ENCODE results near the gene POLD2.

POLD2 gene

DNA sequence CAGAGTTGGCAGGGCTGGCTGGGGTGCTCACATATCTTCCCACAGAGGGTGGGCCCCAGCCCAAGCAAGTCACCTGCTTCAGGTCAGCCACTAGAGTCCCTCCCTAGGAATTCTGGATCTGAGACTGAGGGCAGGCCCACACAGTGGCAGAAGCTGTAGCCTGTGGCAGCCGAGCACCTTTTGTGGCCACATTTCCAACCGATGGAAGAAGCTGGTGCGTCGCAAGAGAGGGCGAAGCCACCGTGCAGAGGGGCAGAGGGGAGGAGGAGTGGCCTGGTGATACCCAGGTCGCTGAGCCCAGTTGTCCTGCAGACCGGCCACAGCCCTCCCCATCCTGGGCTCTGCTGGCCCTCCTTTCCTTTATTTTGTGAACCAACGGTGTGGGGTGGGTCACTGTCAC lies 46.3 kb downstream of the POLD2 start:
- TF ChIP-seq, protein P1, sequence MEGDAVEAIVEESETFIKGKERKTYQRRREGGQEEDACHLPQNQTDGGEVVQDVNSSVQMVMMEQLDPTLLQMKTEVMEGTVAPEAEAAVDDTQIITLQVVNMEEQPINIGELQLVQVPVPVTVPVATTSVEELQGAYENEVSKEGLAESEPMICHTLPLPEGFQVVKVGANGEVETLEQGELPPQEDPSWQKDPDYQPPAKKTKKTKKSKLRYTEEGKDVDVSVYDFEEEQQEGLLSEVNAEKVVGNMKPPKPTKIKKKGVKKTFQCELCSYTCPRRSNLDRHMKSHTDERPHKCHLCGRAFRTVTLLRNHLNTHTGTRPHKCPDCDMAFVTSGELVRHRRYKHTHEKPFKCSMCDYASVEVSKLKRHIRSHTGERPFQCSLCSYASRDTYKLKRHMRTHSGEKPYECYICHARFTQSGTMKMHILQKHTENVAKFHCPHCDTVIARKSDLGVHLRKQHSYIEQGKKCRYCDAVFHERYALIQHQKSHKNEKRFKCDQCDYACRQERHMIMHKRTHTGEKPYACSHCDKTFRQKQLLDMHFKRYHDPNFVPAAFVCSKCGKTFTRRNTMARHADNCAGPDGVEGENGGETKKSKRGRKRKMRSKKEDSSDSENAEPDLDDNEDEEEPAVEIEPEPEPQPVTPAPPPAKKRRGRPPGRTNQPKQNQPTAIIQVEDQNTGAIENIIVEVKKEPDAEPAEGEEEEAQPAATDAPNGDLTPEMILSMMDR (conservative IDR thresholded peaks at IDR 0.05), result no peak
- no peak overlapping the region for H3K27ac ChIP-seq

DNA sequence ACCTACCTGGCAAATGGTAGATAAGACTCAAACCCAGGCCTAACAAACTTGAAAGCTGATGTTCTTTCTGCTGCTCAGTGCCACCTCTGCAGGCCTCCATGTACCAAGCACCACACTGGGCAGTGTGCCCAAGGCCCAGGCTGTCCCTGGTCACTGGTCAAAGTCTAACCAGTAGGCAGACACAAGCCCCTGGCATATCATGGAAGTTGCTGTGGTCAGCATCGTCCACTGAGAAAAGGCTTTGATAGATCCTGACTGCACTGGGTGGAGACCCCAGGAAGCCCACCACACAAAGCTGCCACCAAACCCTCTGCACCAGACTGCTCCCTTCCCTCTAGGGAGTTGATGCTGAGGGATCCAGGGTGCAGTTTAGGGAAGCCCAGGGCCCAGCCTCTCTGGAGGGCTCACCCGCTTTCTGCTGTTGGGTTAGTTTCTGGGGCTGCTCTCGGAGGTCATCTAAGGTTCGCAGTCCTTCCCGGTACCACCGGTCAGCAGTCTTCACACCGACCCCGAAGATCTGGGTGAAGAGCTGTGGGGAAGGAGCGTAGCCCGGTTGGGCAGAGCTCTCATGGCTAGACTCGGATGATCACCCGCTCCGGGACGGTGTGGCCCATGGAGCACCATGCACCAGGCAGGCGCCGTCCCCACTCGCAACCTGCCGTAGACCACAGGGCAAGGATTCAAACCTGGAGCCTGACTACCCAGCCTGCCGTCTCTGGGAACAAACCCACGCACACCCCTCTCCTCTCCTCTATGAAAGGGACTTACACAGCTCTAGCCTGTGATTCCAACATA lies 47.0 kb downstream of the POLD2 start:
- no peak for TF ChIP-seq ZFX (IDR thresholded peaks at IDR 0.05)
- TF ChIP-seq, protein P1 (conservative IDR thresholded peaks at IDR 0.05), result no peak
- no peak overlapping the region for H3K27ac ChIP-seq

DNA sequence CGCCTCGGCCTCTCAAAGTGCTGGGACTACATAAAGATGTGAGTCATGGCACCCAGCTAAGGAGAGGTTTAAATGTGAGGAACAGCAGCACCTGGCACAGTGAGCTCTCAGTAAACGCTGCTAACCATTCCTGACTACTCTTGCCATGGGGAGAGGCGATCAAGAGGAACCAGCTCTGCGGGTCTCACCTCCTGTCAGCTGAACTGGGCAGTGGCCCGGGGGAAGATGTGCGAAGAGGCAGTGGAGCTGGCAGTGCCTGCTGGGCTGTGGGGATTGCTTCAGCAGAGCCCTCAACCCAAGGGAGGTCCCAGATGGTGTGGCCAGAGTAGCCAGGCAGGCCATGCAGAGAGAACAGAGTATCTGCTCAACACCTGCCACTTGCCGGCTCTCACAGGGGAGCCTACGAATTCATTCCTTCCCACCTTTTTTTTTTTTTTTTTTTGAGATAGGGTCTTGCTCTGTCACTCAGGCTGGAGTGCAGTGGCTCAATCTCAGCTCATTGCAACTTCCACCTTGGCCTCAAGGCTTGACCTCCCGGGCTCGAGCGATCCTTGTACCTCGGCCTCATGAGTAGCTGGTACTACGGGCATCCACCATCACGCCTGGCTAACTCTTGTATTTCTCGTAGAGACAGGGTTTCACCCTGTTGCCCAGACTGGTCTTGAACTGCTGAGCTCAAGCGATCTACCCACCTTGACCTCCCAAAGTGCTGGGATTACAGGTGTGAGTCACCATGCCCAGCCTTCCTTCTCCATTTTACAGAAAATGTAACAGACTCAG lies 47.9 kb downstream of the POLD2 start:
- H3K27ac ChIP-seq, result peak overlapping the region; percentile 8

DNA sequence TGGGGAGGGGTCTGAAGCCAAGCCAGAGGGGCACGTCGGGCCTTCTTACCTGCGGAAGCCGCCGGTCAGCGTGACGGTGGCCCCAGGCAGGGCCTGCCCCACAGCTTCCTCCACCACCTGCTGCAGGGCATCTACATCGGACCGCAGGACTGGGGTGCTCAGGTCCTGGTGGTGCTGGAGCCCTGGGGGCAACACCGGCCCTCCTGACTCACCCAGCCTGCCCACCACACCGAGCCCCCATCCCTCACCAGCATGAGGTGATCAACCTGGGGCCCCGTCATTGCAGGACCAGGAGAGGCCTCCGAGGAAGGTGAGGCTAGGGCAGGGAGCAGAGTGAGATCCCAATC lies 49.0 kb downstream of the POLD2 start:
- H3K27ac ChIP-seq, result no peak overlapping the region
- no peak for TF ChIP-seq ZFX (IDR thresholded peaks at IDR 0.05)
- TF ChIP-seq, protein P1 (conservative IDR thresholded peaks at IDR 0.05), result no peak

More for the DNA sequence above, 47.9 kb downstream of the POLD2 start:
- TF ChIP-seq ZFX (IDR thresholded peaks at IDR 0.05), result no peak
- TF ChIP-seq, protein P1 (conservative IDR thresholded peaks at IDR 0.05), result no peak

DNA sequence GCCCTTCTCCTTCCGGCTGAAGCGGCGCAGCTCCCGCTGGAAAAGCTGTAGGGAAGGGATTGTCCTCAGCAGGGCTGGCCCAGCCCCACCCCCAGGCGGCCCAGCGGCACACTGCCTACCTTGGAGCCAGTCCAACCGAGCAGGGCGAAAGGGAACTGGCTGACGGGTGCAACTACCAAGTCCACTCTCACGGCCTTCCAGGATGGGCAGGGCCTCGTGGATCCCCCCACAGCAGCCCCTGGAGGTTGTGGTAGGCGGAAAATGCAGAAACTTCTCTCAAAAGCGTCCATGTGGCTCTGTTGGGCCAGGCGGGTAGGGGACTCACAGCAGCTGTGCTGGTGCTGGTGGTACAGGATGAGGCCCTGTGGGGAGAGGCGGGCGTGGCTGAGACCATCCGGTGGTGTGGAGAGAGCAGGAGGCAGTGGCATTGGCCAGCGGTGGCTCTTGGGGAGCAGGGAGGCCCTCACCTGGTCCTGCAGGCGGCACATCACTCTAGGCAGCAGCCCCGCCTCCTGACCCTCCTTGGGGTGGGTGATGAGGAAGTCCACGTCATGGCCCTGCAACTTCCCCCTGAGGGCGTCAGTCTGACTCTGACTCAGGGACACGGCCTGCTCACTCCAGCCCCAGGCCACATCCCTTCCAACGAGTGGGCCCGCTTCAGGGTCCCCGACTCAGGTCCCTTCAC lies 49.5 kb downstream of the POLD2 start:
- TF ChIP-seq, protein P1 (conservative IDR thresholded peaks at IDR 0.05), result no peak
- 0 out of 2 replicates have a peak, but pooled peaks have one; percentile 18 for TF ChIP-seq ZFX (IDR thresholded peaks at IDR 0.05)
- peak overlapping the region; percentile 43 for H3K27ac ChIP-seq

DNA sequence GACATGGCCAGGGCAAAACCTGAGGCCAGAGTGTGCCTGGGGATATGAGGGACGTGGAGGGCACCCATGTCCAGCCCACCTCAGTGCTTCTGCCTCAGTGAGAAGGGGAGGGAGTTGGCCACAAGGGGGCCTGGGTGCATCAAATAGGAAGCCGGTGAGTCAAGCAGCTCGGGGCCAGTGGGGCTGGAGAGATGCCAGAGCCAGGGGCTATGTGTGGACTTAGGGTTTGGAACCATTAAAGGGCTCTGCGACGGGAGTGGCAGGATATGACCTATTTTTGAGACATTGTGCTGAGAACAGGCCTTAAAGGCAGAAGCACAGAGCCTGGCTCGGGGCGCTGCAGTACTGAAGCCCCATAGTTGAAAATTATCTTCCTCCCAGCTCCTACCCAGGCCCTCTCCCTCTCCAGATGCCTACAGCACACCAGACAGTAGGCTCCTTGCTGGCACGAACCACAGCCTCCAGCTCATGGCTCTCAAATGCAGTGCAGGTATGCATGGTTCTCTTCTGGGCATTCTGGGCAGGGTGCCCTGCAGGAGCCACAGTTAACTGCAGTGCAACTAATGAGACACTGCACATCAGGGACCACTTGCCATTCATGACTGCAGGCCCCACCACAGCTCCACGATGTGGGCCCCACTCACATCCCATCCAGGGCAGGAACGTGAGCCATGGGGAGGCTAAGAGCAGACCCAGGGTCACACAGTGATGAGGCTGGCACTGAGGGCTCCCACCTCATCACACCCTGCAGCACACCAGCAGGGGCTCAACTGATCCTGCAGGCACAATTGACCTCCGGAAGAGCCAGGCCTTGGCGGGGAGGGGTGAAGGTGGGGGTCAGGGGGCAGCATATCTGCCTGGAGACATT lies 50.8 kb downstream of the POLD2 start:
- H3K27ac ChIP-seq, result peak overlapping the region; percentile 43
- TF ChIP-seq, protein P1 (conservative IDR thresholded peaks at IDR 0.05), result no peak; the same call in 1 of the 2 replicates

All from C4-2B (cell line).